K562 (cell line): ENCODE results near the gene NISCH. TPM values are rescaled to one million over a fixed set of nuclear protein-coding genes. Genes with fewer than 3 reads are reported as not detected.

Source experiments
- ATAC-seq: fragments of 200-7000 bp; cut with Tn5 transposase; 3 replicates; pipeline ENCODE4 v1.9.1; 2020; ENCODE audit warnings: moderate library complexity
- BruUV-seq: library from RNA; stranded (reverse); fragments of 400-500 nt; replicated peaks from 2 replicates; lab custom pipeline; 2021; lab: Mats Ljungman, UMichigan
- CTCF ChIA-PET: fragments of 300-600 bp; formaldehyde crosslinking; extraction: SDS; loops from one replicate; lab custom pipeline; 2021; ENCODE audit warnings: low intra/inter-chr PET ratio; lab: Yijun Ruan, JAX
- POLR2A ChIA-PET: fragments of 300-600, 350-650 bp; sonication (Branson Sonifier 250); formaldehyde crosslinking; extraction: SDS; loops from one replicate; lab custom pipeline; 2021; ENCODE audit warnings: antibody characterized with exemption, inconsistent platforms; lab: Yijun Ruan, JAX
- DNase-seq, 4 experiments: peaks; one replicate each; pipeline versions ENCODE4 v3.0.0 to v3.0.0-alpha.2; 2011 to 2018; ENCODE audit warnings: low spot score in 3 of 4, mixed read lengths in 3 of 4; ENCODE audit errors: extremely low read depth in 1 of 4
- FAIRE-seq: peaks from 2 replicates; lab custom pipeline; 2011; peaks lifted over from hg19 to GRCh38; lab: Jason Lieb, UNC
- H2AFZ ChIP-seq: 2 replicates; pipeline ENCODE4 v1.6.0; 2011; ENCODE audit warnings: low read depth, low read length, control low read depth, inconsistent platforms
- H3K27ac ChIP-seq: fragments of 200-600 bp; 3 replicates; pipeline ENCODE4 v1.8.0; 2011; ENCODE audit warnings: low read depth, mild to moderate bottlenecking, control low read depth, inconsistent platforms, low read length, moderate library complexity, mixed read lengths; ENCODE audit errors: extremely low read depth
- H3K27me3 ChIP-seq, 2 experiments: fragments of 300-600 bp in 1 of 2; 2 replicates in 1 of 2; 3 replicates in 1 of 2; pipeline versions ENCODE4 v1.6.0 to v1.8.0; 2011; ENCODE audit warnings: inconsistent platforms in 2 of 2, low read length in 2 of 2, mild to moderate bottlenecking in 1 of 2, mixed read lengths in 1 of 2, moderate library complexity in 1 of 2; ENCODE audit not compliant: control insufficient read depth in 2 of 2, insufficient read depth in 2 of 2
- H3K36me3 ChIP-seq: fragments of 300-600 bp; 3 replicates; pipeline ENCODE4 v1.8.0; 2011; ENCODE audit warnings: mild to moderate bottlenecking, low read length, inconsistent platforms; ENCODE audit not compliant: control insufficient read depth, insufficient read depth
- H3K4me1 ChIP-seq, 2 experiments: fragments of 200-600 bp in 1 of 2; replicated peaks in 1 of 2; 2 replicates in 1 of 2; 3 replicates in 1 of 2; pipeline versions ENCODE4 v1.5.1 to v1.8.0; 2011; ENCODE audit warnings: inconsistent platforms in 2 of 2, low read length in 2 of 2, mild to moderate bottlenecking in 1 of 2, mixed read lengths in 1 of 2, moderate library complexity in 1 of 2; ENCODE audit not compliant: control insufficient read depth in 2 of 2, insufficient read depth in 2 of 2
- H3K4me2 ChIP-seq: 2 replicates; pipeline ENCODE4 v1.6.1; 2011; ENCODE audit warnings: low read length, control low read depth, inconsistent platforms, mixed read lengths; ENCODE audit not compliant: insufficient read depth
- H3K4me3 ChIP-seq: fragments of 200-600 bp; sonication (generic), shearing (Covaris generic); 2 replicates; pipeline ENCODE4 v1.5.1; 2016; ENCODE audit warnings: control low read depth, inconsistent platforms
- H3K79me2 ChIP-seq: fragments of 200-600 bp; 3 replicates; pipeline ENCODE4 v1.8.0; 2011; ENCODE audit warnings: low read length, inconsistent platforms; ENCODE audit not compliant: control insufficient read depth, insufficient read depth
- H3K9ac ChIP-seq, 2 experiments: 2 replicates each; pipeline versions ENCODE4 v1.6.0 to v1.6.1; 2011; ENCODE audit warnings: low read depth in 2 of 2, low read length in 2 of 2, control low read depth in 1 of 2, inconsistent platforms in 1 of 2, mild to moderate bottlenecking in 1 of 2, mixed read lengths in 1 of 2; ENCODE audit not compliant: insufficient read depth in 1 of 2
- H3K9me1 ChIP-seq: one replicate; pipeline ENCODE4 v1.6.0; 2011; ENCODE audit warnings: inconsistent platforms, mild to moderate bottlenecking, low read length, moderate library complexity; ENCODE audit not compliant: control insufficient read depth, insufficient read depth
- H3K9me3 ChIP-seq: replicated peaks from 2 replicates; pipeline ENCODE4 v1.5.1; 2011; ENCODE audit warnings: low read depth, low read length, inconsistent platforms; ENCODE audit not compliant: control insufficient read depth, insufficient read depth
- H4K20me1 ChIP-seq: replicated peaks from 2 replicates; pipeline ENCODE4 v1.6.1; 2011; ENCODE audit warnings: low read length, inconsistent platforms, mixed read lengths; ENCODE audit not compliant: control insufficient read depth, insufficient read depth
- CLOCK ChIP-seq: fragments of 250-450 bp; sonication (Bioruptor Pico); IDR thresholded peaks from 2 replicates; pipeline ENCODE4 v1.4.0; 2020; ENCODE audit warnings: mild to moderate bottlenecking, moderate library complexity, borderline replicate concordance
- FOS ChIP-seq: IDR thresholded peaks from 3 replicates; pipeline ENCODE4 v1.6.1; 2011; ENCODE audit not compliant: insufficient read length; ENCODE audit errors: extremely low read depth
- KAT2B ChIP-seq: IDR thresholded peaks from one replicate; pipeline ENCODE4 v1.6.1; 2012; ENCODE audit warnings: low read depth, mild to moderate bottlenecking, control low read depth, inconsistent platforms, low read length, moderate library complexity
- MED1 ChIP-seq: sonication (generic); formaldehyde crosslinking; IDR thresholded peaks from 2 replicates; pipeline ENCODE4 v1.8.1; 2023; ENCODE audit warnings: missing genetic modification reagents, borderline replicate concordance
- PURB ChIP-seq: sonication (generic); formaldehyde crosslinking; IDR thresholded peaks from 2 replicates; pipeline ENCODE4 v1.9.0; 2021; ENCODE audit warnings: low read depth, mild to moderate bottlenecking, missing genetic modification reagents
- SUPT5H ChIP-seq: fragments of 450-650 bp; IDR thresholded peaks from 2 replicates; pipeline ENCODE4 v1.6.1; 2016
- THRAP3 ChIP-seq: fragments of 450-650 bp; IDR thresholded peaks from 2 replicates; pipeline ENCODE4 v1.6.1; 2016; ENCODE audit warnings: mild to moderate bottlenecking, inconsistent platforms, borderline replicate concordance
- ZBTB5 ChIP-seq: fragments of 450-650 bp; IDR thresholded peaks from 2 replicates; pipeline ENCODE4 v1.6.1; 2017; ENCODE audit warnings: antibody characterized with exemption
- ZFP36 ChIP-seq: fragments of 150-350 bp; IDR thresholded peaks from 2 replicates; pipeline ENCODE4 v1.6.1; 2018; ENCODE audit warnings: low read length, low read depth; ENCODE audit not compliant: partially characterized antibody
- WGBS: fragments of 100-300 bp; shearing (Covaris generic); methylation state at CpG from one replicate; pipeline ENCODE4 v1.1.6; 2016; ENCODE audit warnings: low coverage, mixed read lengths; ENCODE audit not compliant: insufficient coverage; ENCODE audit errors: missing lambda C conversion rate; 5-methylcytosine and 5-hydroxymethylcytosine counted together
- in situ Hi-C: fragments of 300-500 bp; cut with MboI; formaldehyde crosslinking; loops from 4 replicates; pipeline ENCODE4 v1.15.0; 2018; ENCODE audit warnings: inconsistent platforms, mixed read lengths
- intact Hi-C: fragments of 100-400 bp; cut with micrococcal nuclease; formaldehyde crosslinking; loops from 2 replicates; pipeline ENCODE4 v1.14.2; 2022
- polyA plus RNA-seq, 8 experiments: library from polyadenylated mRNA; depleted of rRNA in 4 of 8; stranded (reverse) in 5 of 8; unstranded in 3 of 8; fragments of >200 nt; fragmentation: Nextera tagmentation in 2 of 8; fragmentation: Illumina TruSeq in 1 of 8; extraction: Ambion mirVana in 2 of 8; extraction: Trizol in 1 of 8; gene quantifications; 2 replicates each; pipeline versions ENCODE4 v1.2.1 to v1.2.3, GENCODE V29; 2011 to 2014; ENCODE audit warnings: inconsistent platforms in 1 of 8, missing spikeins in 1 of 8
- total RNA-seq, 7 experiments: library from RNA; depleted of rRNA in 6 of 7; stranded (reverse); fragments of >200 nt in 6 of 7; fragmentation: Illumina TruSeq in 2 of 7; extraction: Trizol in 2 of 7; gene quantifications; 2 replicates each; pipeline versions ENCODE4 v1.2.1 to v1.2.3, GENCODE V29; 2011 to 2021; ENCODE audit warnings: low replicate concordance in 1 of 7

Gene NISCH
- total and polyA plus RNA-seq, 9 of the 15 experiments (the other 6 are each of a cell fraction or from before 2014, with no cell fraction given) = 0.44 to 43.5 (median 23.4) TPM

GRCh38 chr3:52442409-52443267 is 12.8 kb upstream of the NISCH start:
- H3K4me2 ChIP-seq = no peak overlapping the region
- WGBS = 40% methylated on average over 9 of the region's 16 CpGs
- no peak overlapping the region for H3K9ac ChIP-seq
- peaks cover 0 to 4% of the 10 kb centered on the region in 2 experiments; a peak in 1 of 5 replicates for H3K27me3 ChIP-seq
- H3K4me1 ChIP-seq = peaks cover 0 to 30% of the 10 kb centered on the region in 2 experiments; a peak in 2 of 5 replicates
- no TSS peak for BruUV-seq
- intact Hi-C loops (no loop called here), in situ Hi-C loops (loop anchor here (10.0 kb wide), 1 partner anchor 148 kb away; no protein-coding TSS in a partner anchor)
- H3K79me2 ChIP-seq = no peaks in the 10 kb centered on the region
- no peak overlapping the region for H3K4me3 ChIP-seq
- H2AFZ ChIP-seq = no peak overlapping the region
- no peaks in the 10 kb centered on the region for H3K9me3 ChIP-seq
- TF ChIP-seq THRAP3 (no peak), KAT2B (no peak)
- POLR2A ChIA-PET = interaction anchor here (0.7 kb wide), 1 partner anchor 165 kb away, joined by 5 read pairs; no protein-coding TSS in a partner anchor
- no peak for ATAC-seq
- no peaks in the 10 kb centered on the region for H3K9me1 ChIP-seq
- no peak for FAIRE-seq
- no peaks in the 10 kb centered on the region for H3K36me3 ChIP-seq
- no peak for DNase-seq
- no peaks in the 10 kb centered on the region for H4K20me1 ChIP-seq
- CTCF ChIA-PET = no interaction called here
- H3K27ac ChIP-seq = no peak overlapping the region

DNA sequence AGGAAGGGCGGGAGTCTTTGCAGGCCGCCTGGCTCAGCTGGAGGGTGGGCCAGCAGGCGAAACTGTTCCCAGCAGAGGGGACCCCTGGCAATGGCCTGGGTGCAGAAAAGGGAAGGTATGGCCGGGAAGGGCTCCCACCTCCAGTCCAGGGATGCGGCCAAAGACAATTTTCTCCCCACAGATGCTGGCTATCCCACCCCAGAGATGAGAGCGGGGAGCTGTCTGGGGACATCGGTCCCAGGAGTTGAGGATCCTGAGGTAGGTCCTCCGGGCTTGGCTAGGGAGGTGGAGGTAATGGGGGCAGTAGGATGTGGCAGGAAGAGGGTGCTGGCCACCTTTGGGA is 12.2 kb upstream of the NISCH start:
- H3K27me3 ChIP-seq = peaks cover 0 to 4% of the 10 kb centered on the region in 2 experiments; a peak in 1 of 5 replicates
- no peak overlapping the region for H3K4me3 ChIP-seq
- H3K36me3 ChIP-seq = no peaks in the 10 kb centered on the region
- no peak for ATAC-seq
- H3K9ac ChIP-seq = no peak overlapping the region
- intact Hi-C loops (no loop called here), in situ Hi-C loops (loop anchor here (10.0 kb wide), 1 partner anchor 148 kb away; no protein-coding TSS in a partner anchor)
- no peak overlapping the region for H2AFZ ChIP-seq
- H3K9me3 ChIP-seq = no peaks in the 10 kb centered on the region
- FAIRE-seq = no peak
- H3K79me2 ChIP-seq = no peaks in the 10 kb centered on the region
- no peak for DNase-seq
- CTCF ChIA-PET = no interaction called here
- H3K4me2 ChIP-seq = no peak overlapping the region
- POLR2A ChIA-PET = interaction anchor here (0.7 kb wide), 2 partner anchors 113 to 166 kb away, joined by 4 to 5 read pairs; no protein-coding TSS in a partner anchor
- no TSS peak for BruUV-seq
- 42% methylated on average over 8 of the region's 8 CpGs for WGBS
- no peaks in the 10 kb centered on the region for H4K20me1 ChIP-seq
- H3K4me1 ChIP-seq = peaks cover 0 to 26% of the 10 kb centered on the region in 2 experiments; a peak in 2 of 5 replicates
- H3K9me1 ChIP-seq = no peaks in the 10 kb centered on the region
- H3K27ac ChIP-seq = no peak overlapping the region
- TF ChIP-seq SUPT5H (no peak), PURB (no peak), MED1 (CRISPR knock-in tag) (no peak), FOS (no peak), ZFP36 (no peak), ZBTB5 (no peak), CLOCK (no peak)
